SH-SY5Y (cell line): ENCODE measurements around the gene LRCH3.

Experiments used
- GATA2 ChIP-seq: IDR thresholded peaks from 2 replicates; pipeline ENCODE4 v1.6.1; 2011; ENCODE audit warnings: mild to moderate bottlenecking, low read depth, low read length
- GATA3 ChIP-seq: IDR thresholded peaks from 2 replicates; pipeline ENCODE4 v1.6.1; 2011; ENCODE audit warnings: low read depth, mild to moderate bottlenecking, low read length, moderate library complexity

GRCh38 chr3:197756704-197757103, 34.4 kb upstream of the LRCH3 start:
- TF ChIP-seq GATA2: no peak
- no peak for TF ChIP-seq GATA3
